HG02840 (cell line): ENCODE results near the gene PALM2AKAP2.

ENCODE experiments used
- ATAC-seq: cut with Tn5 transposase; IDR thresholded peaks from one replicate; pipeline ENCODE4 v1.9.1; 2021; ENCODE audit warnings: mild to moderate bottlenecking, moderate library complexity, moderate number of reproducible peaks; ENCODE audit not compliant: unreplicated experiment, low FRiP score

The PALM2AKAP2 gene

DNA sequence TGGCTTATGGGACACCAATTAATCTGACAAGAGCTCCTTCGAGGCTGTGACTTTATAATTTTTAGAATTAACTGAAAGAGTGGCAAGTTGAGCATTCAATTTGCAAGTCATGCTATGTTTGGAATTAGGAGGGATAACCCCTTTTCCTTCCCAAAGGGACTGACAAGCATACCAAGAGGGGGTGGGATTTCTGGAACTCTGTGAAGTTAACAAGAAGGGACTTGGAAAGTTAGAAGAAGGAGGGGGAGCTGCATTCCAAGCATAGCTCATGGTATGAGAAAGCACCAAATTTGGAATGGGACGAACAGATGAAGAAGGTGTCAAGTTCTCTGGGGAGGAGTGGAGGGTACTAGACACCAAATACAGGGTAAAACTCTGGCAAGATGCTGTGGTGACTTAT, 8.9 kb upstream of the PALM2AKAP2 start:
- no peak for ATAC-seq

DNA sequence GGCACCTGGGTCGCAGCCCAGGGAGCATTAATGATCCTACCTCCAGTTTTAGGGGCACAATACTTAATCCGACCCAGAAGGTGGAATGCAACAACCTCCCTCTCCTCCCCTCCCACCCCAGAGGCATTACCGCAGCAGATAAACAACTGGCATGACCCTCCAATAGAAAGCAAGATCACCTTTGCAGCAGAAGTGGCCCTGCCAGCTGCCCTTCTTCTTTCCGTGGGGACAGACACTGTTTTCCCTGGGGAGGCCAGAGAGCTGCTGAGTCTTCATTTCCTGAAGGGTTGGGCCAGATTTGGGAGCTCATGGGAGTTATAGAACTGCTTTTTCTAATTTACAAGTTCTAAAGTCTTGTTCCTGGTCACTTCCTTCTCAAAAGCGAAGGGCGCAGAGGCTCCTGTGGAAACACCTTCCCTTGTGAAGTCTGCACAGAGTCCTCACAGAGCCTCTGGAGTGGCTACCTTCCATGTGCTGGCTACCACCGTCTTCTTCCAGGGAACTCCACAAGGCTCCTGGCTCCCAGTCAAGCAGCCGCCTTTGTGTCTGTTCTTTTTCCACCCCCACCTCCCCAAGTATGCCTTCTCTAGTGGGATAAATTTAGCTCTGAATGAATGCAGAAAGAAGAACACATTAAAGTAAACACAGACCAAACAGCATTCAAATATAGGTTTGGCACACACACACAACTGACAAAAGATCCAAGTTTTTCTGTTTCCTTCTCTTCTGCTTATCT, 8.0 kb upstream of the PALM2AKAP2 start:
- ATAC-seq = no peak

DNA sequence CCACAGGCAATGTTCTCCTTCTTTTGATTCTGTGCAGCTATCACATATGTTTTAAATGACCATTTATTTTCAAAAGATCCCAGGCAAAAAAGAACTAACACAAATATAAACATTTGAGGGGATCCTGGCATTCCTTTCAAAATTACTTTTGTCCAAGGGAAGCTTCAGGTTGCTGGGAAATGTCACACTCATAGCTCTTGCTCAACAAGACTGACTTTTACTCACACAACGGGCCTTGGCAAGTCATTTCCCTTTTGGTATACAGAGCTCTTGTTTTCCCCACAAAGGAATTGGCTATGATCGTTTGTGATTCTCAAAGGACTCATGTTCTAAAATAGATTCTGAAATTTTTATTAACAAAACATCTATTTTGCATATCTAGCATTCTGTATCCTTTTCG, 4.5 kb upstream of the PALM2AKAP2 start:
- no peak for ATAC-seq

DNA sequence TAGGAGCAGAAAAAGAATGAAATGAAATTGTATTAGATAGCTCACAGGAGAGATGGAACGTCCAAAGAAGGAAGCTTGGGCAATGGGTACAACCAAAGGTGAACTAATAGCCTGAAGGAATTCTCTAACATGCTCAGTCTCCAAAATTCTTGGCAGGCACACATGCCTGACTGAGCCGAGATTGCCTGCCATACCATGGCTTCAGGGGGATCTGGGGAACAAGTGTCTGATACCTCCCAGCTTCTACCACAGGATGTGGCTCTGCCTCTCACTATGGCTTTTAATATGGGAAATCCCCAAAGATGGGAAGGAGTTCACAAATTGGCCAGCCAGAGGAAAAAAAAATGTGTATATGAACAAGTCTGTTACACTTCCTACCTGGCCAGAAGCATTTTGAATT, 3.6 kb upstream of the PALM2AKAP2 start:
- no peak for ATAC-seq

DNA sequence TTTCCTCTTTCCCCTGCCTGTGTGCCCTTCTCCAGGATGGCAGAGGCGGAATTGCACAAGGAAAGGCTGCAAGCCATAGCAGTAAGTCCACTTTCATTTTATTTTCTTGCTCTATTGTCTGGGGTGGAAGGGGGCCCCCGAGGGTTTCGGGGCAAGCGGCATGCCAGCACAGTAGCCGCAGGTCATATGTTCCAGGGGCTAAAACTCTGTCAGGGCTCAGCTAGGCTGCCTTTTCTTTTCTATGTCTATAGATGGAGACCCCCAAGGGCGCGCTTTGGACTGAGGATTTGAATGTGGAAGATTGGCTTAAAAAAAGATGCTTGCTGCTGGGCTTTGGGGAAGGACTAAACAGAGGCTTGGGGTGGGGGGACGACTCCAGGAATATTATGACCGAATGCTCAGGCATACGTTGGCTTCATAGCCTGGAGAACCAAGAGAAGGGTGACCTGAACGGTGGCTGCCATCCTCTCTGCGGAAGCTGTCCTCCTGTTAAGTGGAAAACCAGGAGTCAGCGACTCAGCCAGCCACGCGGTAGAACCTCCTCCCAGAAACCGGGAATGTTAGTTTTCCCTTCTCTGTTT, 545 bp downstream of the PALM2AKAP2 start:
- no peak for ATAC-seq

DNA sequence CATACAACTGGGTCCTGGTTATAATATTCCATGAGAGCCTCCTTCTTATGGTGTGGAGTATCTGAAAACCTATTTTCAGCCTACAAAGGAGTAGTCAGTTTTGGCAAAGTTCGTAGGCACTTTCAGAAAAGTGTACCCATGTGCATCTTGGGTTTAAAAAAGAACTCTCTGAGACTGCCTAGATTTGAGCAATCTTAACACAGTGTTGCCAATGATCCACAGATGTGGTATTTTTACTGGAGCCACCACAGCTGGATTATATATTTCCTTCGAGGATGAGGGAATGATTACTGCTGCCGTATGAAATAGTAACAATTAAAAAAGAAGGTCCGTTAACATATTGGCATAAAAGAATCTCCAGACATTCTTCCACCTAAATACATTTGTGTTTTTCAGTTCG, 1.1 kb downstream of the PALM2AKAP2 start:
- no peak for ATAC-seq

DNA sequence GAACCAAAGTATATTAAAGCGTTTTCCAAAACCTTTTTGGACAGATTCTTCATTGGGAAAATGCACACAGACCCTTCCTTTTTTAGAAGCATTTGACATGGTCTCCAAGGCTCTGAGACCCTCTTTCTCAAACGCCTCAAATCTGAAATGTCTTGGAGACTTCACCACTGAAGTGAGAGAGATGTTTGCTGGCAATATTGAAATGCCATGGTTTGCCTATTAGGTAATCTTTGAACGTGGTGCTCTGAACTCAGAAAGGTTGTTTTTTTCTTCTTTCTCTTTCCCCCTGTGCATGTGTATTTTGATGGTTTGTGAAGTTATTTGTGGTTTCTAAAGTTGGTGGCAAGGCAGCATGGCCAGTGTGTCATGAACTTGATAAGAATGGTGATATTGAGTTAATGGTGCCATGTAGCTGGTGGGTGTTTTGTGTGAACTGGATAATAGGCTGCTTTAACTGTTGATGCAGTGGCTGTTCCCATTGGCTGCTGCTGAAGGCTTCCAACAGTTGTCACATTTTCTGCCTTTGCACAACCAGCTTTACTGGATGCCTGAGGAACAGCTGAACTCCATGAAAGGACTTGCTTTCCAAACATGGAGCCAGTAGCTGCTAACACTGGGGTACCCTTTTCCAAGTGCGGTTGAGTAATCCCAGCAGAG, 1.7 kb downstream of the PALM2AKAP2 start:
- ATAC-seq = no peak

DNA sequence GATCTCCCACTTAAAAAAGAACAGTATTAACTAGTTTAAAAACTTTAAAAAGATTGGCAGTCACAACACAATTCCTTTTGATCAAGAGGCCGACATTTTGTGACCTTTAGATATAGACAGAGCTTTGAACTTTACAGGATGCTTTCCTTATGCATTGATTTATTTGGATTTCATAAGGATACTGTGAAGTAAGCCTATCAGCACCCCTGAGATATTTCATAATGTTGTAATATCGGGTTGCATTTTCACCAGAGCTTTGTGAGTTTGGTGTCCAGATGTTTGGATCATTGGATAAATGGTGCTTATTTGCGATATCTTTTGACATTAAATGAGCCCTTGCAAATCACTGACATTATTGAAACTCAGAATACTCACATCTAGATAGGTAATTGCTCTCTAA, 7.7 kb downstream of the PALM2AKAP2 start:
- ATAC-seq = no peak

DNA sequence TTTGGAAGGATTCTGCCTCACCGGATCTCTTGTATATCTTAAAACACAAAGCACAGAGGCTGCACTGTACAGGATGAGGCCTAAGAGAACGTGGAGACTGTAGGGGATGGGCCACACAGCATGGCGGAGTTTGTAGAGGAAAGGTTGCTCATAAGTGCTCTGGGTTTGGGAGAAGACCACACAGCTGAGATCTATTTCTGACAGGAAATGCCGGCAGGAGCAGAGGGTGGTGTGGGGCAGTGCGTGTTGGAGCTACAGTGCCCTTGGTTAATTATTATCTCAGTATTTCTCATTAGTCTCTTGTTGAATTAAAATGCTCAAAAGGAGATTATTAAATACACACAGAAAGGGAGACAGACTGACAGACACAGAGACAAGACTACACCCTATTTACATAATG, 9.6 kb downstream of the PALM2AKAP2 start:
- ATAC-seq = no peak

DNA sequence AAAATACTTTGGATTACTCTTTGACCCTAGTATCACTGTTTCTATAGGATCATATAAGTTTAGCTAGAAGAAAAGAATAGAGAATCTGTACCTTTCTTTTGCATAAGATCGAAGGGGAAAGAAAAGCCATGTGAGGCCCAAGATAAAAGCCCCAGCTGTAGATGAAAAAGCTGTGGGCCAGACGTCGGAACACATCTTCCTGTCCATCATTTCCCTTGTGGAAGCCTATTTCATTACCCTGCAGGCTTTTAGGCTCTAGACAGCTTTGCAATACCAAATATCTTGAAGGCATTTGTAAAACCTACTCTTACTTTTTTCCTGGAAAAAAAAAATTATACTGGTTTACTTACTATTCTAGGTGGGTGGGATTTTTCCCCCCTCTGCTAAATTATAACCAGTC, 10.0 kb downstream of the PALM2AKAP2 start:
- ATAC-seq = no peak

DNA sequence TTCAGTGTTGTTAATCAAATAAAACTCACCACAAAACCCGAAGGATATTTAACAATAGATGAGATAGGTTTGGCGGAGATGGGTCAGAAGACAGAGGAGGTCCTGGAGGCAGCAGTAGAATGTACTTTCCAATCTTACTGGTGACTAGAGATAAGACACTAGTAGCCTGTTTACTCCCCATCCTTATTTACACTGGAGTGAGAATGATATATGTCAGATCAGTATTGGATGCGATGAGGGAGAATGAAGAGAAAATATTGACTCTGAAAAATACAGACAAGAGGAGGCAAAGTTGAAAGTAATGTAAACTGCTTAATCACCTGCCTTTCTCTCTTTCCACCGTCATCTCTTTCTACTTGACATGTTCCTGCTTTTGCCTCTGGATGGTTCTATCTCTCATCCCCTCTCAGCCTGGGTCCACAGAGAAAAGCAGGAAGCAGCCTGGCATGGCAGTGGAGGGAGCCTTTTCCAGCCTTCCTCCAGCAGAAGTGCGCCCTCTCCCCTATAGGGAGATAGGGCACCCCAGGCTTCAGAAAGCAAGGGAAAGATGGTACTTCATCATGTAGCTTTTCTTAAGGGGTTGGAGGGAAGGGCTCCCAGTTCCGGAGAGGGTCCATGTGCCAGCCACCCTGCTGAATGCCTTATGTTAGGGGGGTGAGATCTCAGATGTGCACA, 11.1 kb downstream of the PALM2AKAP2 start:
- ATAC-seq = no peak

DNA sequence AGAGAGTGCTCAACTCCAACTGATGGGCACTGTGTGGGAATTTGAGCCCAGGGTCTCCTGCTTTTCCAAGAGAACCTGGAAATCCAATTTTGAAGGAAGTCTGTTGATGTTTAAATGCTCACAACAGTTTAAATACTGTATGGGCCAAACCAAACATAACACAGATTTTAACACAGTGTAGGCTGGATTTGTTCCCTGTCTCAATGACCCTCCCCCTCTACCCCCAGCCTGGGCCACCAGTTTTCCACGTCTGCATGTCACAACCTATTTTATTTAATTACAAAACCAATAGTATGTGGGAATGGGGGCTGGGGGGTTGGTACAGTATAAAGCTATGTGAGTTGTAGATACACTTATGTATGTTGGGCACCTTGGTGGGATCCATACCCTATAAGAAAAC, 11.7 kb downstream of the PALM2AKAP2 start:
- no peak for ATAC-seq

DNA sequence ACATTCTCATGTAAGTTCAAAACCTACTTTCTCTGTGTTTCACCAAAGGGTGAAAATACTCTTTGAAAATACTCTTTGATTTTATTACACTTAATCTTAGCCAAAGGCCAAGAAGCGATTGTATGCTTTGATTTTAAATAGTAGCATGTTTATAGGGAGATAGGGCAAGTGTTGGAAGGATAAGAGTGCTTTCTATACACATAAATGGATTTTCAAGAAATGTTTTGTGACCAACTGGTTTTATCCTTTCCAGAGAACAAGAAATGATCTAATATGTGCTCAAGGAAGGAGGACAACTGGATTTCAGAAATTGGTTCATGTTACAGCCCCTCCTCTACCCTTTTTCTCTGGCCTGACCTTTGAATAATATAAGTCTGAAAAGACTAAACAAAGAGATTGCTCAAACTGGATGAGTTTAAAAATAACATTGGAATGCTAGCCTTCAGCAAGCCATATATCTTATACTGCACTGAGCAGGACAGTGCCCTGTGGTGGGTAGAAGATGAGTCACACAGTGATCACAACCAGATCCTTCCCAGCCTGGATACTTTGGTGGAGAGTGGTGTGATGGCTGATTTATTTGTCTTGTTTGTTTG, 13.1 kb downstream of the PALM2AKAP2 start:
- no peak for ATAC-seq

DNA sequence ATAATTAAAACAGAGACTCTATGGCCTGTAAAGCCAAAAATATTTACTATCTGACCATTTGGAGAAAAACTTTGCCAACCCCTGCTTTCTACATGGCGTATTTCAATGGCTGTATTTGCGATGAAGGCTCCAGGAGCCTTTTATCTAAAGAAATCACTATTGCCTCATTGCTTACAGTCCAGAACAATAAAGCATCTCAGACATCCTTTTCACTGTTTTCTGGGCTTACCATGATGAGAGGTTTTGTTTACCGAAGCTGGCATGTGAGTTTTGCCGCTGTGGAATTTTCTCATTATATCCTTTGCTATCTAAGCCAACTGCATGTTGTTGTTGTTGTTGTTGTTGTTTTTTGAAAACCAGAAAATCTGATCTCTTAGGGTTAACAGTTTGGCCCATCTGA, 13.9 kb downstream of the PALM2AKAP2 start:
- ATAC-seq = no peak

DNA sequence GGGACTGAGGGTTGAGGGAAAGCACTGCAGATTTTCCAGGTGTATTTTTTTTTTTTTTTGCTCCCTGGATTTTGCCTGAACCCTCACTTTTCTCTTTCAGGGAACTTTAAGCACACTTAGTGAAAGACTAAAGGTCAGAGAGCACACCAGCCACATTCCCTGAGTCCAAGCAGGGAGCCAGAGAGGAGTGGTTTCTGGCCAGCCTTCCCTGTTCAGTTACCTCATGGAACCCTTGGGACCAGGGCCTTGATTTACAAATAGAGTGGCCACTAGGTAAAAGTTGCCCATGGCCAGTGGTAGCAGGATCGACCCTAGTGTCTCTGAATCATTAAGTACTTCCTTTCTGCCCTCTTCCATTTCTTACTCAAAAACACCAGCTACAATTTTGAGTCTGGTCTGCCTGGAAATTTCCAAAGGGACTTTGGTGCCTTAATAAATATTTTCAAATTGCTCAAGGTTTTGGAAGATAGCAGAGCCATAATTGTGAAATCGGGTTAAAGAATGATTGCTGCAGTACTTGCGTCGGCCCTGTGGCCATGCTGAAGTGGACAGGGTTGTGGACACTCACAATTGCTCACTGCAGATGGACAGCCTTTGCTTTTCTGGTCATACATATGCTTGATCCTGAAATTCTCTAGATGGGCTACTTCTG, 14.5 kb downstream of the PALM2AKAP2 start:
- no peak for ATAC-seq

DNA sequence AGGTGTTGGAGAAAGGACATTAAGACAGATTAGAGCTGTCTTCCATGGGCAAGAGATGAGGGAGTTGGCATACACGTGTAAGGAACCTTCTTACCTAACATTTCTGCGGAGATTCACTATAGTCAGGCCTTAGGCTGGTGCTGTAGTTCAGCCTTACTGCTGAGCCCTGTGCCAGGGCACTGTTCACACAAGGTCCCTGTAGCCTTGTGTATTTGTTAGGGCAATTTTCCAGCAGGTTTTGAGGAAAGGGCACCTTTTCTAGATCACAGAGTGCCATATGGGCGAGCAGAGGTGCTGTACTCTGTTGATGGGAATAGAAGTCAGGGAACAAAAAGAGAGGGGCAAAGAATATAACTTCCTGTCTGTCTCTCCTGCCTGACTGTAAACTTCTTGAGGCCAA, 15.6 kb downstream of the PALM2AKAP2 start:
- ATAC-seq = no peak

DNA sequence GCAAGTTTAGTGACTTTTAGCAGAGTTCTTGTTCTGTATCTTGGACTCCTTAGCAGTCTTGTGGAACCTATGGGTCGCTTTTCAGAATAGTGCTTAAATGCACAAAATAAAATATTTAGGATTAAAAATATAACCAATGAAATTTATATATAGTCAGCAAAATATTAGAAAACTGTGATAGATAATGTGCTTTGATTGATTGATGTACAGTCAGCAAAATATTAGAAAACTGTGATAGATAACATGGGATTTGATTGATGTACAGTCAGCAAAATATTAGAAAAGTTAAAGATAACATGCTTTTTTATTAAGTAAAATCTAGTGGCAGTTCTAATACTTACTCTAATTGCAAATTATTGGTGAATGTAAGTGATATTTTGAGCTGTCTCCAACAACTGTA, 16.1 kb downstream of the PALM2AKAP2 start:
- ATAC-seq = no peak

DNA sequence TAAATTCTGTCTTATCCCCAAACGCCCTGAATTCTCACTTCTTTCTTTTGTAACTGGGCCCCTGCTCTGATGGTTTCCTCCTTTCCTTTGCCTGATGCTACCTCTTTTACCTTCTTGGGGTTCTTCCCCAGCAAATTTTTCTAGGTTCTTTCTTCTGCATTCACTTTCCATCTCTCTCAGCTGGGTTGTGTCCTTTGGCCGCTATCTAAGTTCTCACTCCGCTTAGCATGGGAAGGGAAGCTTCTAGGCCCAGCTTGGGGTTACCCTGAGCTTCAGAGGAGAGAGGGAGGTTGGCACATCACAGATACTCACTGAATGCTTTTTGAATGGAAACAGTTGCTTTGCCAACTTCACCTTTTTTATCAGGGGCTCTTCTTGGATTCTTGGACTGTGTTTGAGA, 17.0 kb downstream of the PALM2AKAP2 start:
- ATAC-seq = no peak

DNA sequence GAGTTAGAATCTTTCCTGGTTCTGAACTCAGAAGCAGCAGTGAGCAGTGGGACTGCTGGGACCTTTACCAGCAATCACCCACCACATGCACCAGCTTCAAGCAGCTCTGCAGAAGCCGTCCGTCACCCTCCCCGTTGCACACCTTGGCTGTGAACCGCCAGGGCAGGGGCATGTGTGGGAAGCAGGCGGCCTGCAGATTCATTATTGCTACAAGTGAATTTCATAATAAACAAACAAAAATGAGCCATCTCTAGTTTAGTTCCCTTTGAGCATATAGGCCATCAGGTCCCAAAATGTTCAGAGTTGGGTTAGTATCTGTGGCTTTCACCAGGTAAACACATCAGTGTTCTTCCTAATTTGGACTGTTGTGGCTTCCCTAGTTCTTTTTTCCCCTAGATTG, 17.5 kb downstream of the PALM2AKAP2 start:
- no peak for ATAC-seq

DNA sequence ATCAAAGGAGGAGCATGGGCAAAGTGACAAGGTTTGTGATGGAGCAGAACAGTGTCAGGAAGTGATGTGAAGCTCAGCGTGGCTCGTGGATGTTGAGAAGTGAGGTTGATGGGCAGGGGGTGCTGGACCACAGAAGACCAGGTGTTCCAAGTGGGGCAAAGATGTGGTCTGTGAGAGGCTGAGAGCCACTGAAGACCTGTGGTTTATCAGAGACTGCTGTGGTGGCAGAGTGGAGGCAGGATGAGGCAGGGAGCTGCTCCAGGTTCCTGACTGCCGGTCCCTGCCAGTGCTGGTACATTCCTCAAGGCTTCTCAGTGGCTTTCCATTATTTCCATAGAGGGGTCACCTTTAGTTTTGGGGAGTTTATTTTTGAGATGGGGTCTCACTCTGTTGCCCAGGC, 19.1 kb downstream of the PALM2AKAP2 start:
- ATAC-seq = no peak

DNA sequence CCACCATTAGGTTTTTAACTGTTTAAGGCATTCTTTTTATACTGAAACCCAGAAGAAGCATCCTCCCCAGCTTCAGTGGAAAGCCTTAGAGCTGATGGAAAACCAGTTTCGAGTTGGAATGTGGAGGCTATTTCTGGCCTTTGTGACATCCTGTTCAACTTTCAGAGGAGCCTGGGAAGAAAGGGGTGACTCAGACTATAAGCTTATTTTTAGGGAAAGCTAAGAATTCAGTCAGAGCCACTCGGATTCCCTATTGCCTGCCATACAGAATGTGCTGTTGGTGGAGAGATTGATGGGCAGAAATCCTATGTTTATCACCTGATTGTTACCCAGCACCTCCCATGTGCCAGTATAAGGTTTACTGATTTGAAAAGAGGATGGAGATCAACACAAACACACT, 19.8 kb downstream of the PALM2AKAP2 start:
- no peak for ATAC-seq
